SU-DHL-6 (cell line): Measurements from ENCODE around the gene DND1.
"Not testable (repeated sequence)": the region's sequence is repeated elsewhere in the genome, so short reads cannot be mapped to it uniquely, and the experiment has no call there.

Source experiments
- H2AFZ ChIP-seq: fragments of 200-600 bp; sonication (generic); 2 replicates; pipeline ENCODE4 v1.6.1; 2014; ENCODE audit warnings: low read depth, mild to moderate bottlenecking, moderate library complexity, mixed read lengths, antibody characterized with exemption, low read length; ENCODE audit not compliant: severe bottlenecking
- H3F3A ChIP-seq: fragments of 200-600 bp; shearing (Covaris generic); 2 replicates; pipeline ENCODE4 v1.6.0; 2016; ENCODE audit warnings: antibody characterized with exemption, mild to moderate bottlenecking; ENCODE audit not compliant: insufficient read depth
- H3K27ac ChIP-seq: fragments of 200-600 bp; sonication (generic); 2 replicates; pipeline ENCODE4 v1.5.1; 2016; ENCODE audit warnings: low read depth, mild to moderate bottlenecking, low read length, moderate library complexity, mixed read lengths
- H3K27me3 ChIP-seq: fragments of 200-600 bp; sonication (generic), shearing (Covaris generic); 2 replicates; pipeline ENCODE4 v1.6.0; 2014; ENCODE audit warnings: mild to moderate bottlenecking, low read length
- H3K36me3 ChIP-seq: fragments of 200-600 bp; sonication (generic); 2 replicates; pipeline ENCODE4 v1.6.1; 2014; ENCODE audit warnings: mild to moderate bottlenecking, low read length, mixed read lengths
- H3K4me2 ChIP-seq: fragments of 300-600, 200-600 bp; shearing (Covaris generic), sonication (generic); 2 replicates; pipeline ENCODE4 v1.6.0; 2014; ENCODE audit warnings: low read length, low read depth, mild to moderate bottlenecking; ENCODE audit not compliant: poor library complexity, severe bottlenecking
- H3K4me3 ChIP-seq: fragments of 200-600 bp; sonication (generic); 2 replicates; pipeline ENCODE4 v1.5.1; 2014; ENCODE audit warnings: antibody characterized with exemption, low read length, mild to moderate bottlenecking, mixed read lengths; ENCODE audit not compliant: insufficient read depth, poor library complexity, severe bottlenecking
- H3K79me2 ChIP-seq: fragments of 200-600 bp; sonication (generic); 2 replicates; pipeline ENCODE4 v1.6.1; 2014; ENCODE audit warnings: mild to moderate bottlenecking, low read length, moderate library complexity; ENCODE audit not compliant: insufficient read depth
- H3K9ac ChIP-seq: fragments of 200-600 bp; sonication (generic); 2 replicates; pipeline ENCODE4 v1.7.0; 2014; ENCODE audit warnings: mild to moderate bottlenecking, low read length
- H3K9me2 ChIP-seq: fragments of 200-600 bp; sonication (generic); replicated peaks from 2 replicates; pipeline ENCODE4 v1.6.1; 2014; ENCODE audit warnings: low read length; ENCODE audit not compliant: insufficient read depth
- H3K9me3 ChIP-seq: fragments of 200-600 bp; sonication (generic); 2 replicates; pipeline ENCODE4 v1.6.1; 2014; ENCODE audit warnings: low read length, mixed read lengths; ENCODE audit not compliant: insufficient read depth
- H4K20me1 ChIP-seq: fragments of 200-600 bp; sonication (generic); 2 replicates; pipeline ENCODE4 v1.6.1; 2014; ENCODE audit warnings: low read depth, mild to moderate bottlenecking, antibody characterized with exemption, low read length, moderate library complexity, mixed read lengths
- CTCF ChIP-seq: fragments of 200-600 bp; sonication (generic); IDR thresholded peaks from one replicate; pipeline ENCODE4 v1.5.1; 2017; ENCODE audit warnings: antibody characterized with exemption, mild to moderate bottlenecking, low read length, moderate library complexity; ENCODE audit not compliant: insufficient read depth, poor library complexity, severe bottlenecking
- EZH2phosphoT487 ChIP-seq: fragments of 200-600 bp; sonication (generic), shearing (Covaris generic); conservative IDR thresholded peaks from 2 replicates; pipeline ENCODE4 v1.6.1; 2018; ENCODE audit warnings: mild to moderate bottlenecking, antibody characterized with exemption, low read length, moderate library complexity, mixed read lengths

Gene DND1

GRCh38 chr5:140639148-140639981 is 34.0 kb downstream of the DND1 start, which contains the start of gene TMCO6:
Gene TMCO6, plus strand, starts transcription at chr5:140639451. Its CDS starts 77 bp downstream, at chr5:140639528.
- TF ChIP-seq CTCF (peak; percentile 43), EZH2phosphoT487 (no peak)
- H3K79me2 ChIP-seq, result peaks cover 10% of the 10 kb centered on the region
- peak within 1 kb of the TSS; percentile 98 for H2AFZ ChIP-seq
- H3K27me3 ChIP-seq, result no peaks in the 10 kb centered on the region
- no peaks in the 10 kb centered on the region for H3K9me2 ChIP-seq
- no peaks in the 10 kb centered on the region for H4K20me1 ChIP-seq
- peak within 1 kb of the TSS; percentile 67 for H3K4me2 ChIP-seq
- 0 out of 2 replicates have a peak, but pooled peaks cover 5% of the 10 kb centered on the region for H3F3A ChIP-seq
- H3K36me3 ChIP-seq, result no peaks in the 10 kb centered on the region
- H3K9me3 ChIP-seq, result no peaks in the 10 kb centered on the region
- H3K4me3 ChIP-seq, result peak within 1 kb of the TSS; percentile 71
- 0 out of 2 replicates have a peak within 1 kb of the TSS, but pooled peaks have one; percentile 25 for H3K27ac ChIP-seq
- peak within 1 kb of the TSS; percentile 97 for H3K9ac ChIP-seq

- Histone ChIP-seq H3K9ac (peak overlapping the region; percentile 97), H3K79me2 (peaks cover 10% of the 10 kb centered on the region), H3K4me2 (peak overlapping the region; percentile 67), H2AFZ (peak overlapping the region; percentile 98), H3K4me3 (peak overlapping the region; percentile 43)
- not testable (repeated sequence) for H3K36me3 ChIP-seq, H4K20me1 ChIP-seq, H3K9me3 ChIP-seq, H3K9me2 ChIP-seq, H3K27ac ChIP-seq, H3K27me3 ChIP-seq, H3F3A ChIP-seq
Measured at GRCh38 chr5:140638898-140639147, 34.6 kb downstream of the DND1 start.

- Histone ChIP-seq H3K79me2 (peaks cover 10% of the 10 kb centered on the region), H3K9ac (no peak overlapping the region), H3F3A (0 out of 2 replicates have a peak, but pooled peaks cover 5% of the 10 kb centered on the region), H3K9me2 (no peaks in the 10 kb centered on the region), H3K27me3 (no peaks in the 10 kb centered on the region), H3K9me3 (no peaks in the 10 kb centered on the region), H2AFZ (no peak overlapping the region), H3K36me3 (no peaks in the 10 kb centered on the region), H3K4me2 (no peak overlapping the region), H4K20me1 (no peaks in the 10 kb centered on the region), H3K27ac (no peak overlapping the region), H3K4me3 (no peak overlapping the region)
- TF ChIP-seq CTCF, result no peak
- no peak for TF ChIP-seq EZH2phosphoT487
Measured at GRCh38 chr5:140637371-140638100, 35.8 kb downstream of the DND1 start.
